Measurements from ENCODE around the gene FCN3.
A peak's percentile ranks its signal among the peaks of the same experiment; 100 is the strongest.

FCN3 gene

GRCh38 chr1:27335506-27336422, 38.9 kb downstream of the FCN3 start:
- no peak for DNase-seq

- no peak for DNase-seq
Measured at GRCh38 chr1:27333717-27334279, 40.8 kb downstream of the FCN3 start.

GRCh38 chr1:27332536-27333281, 41.9 kb downstream of the FCN3 start:
- DNase-seq, result peak in 1 of 2 experiments; percentile 32

GRCh38 chr1:27331922-27332321, 42.7 kb downstream of the FCN3 start:
- DNase-seq, result no peak

- DNase-seq, result no peak
Measured at GRCh38 chr1:27331426-27331825, 43.2 kb downstream of the FCN3 start.

GRCh38 chr1:27330786-27331185, 43.8 kb downstream of the FCN3 start:
- no peak for DNase-seq

GRCh38 chr1:27327964-27328363, 46.7 kb downstream of the FCN3 start:
- no peak for DNase-seq

GRCh38 chr1:27325286-27325685, 49.3 kb downstream of the FCN3 start:
- DNase-seq, result no peak

GRCh38 chr1:27322569-27323240, 51.9 kb downstream of the FCN3 start:
- DNase-seq, result no peak

GRCh38 chr1:27321813-27322568, 52.6 kb downstream of the FCN3 start, which contains the start of gene TMEM222:
Gene TMEM222 (plus strand): TSS chr1:27322163. CDS start chr1:27322198, 35 bp downstream.
- peak; percentile 92 to 97 for DNase-seq
